NCI-H82 treated with DMSO at 0.1 percent for 48 hours (cell line): ENCODE data around the gene C6orf120.
"Not testable (repeated sequence)": the region's sequence is repeated elsewhere in the genome, so short reads cannot be mapped to it uniquely, and the experiment has no call there.

Source experiments
- DNase-seq: peaks from one replicate; lab custom pipeline; 2025; ENCODE audit not compliant: unreplicated experiment; lab: John Stamatoyannopoulos, UW

C6orf120 gene

DNA sequence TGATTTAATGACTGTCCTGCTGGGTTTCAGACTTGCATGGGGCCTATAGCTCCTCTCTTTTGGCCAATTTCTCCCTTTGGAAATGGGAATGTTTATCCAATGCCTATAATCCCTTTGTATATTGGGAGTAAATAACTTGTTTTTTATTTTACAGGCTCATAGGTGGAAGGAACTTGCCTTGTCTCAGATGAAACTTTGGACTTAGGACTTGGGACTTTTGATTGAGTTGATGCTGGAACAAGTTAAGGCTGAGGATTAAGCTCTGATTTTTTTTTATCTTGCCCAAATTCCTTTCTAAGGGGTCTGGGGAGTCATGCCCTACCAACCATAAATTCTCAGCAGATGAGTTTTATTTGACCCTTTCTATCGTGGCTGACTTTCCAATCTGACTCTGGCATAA is 23.6 kb upstream of the C6orf120 start:
- DNase-seq, result no peak

DNA sequence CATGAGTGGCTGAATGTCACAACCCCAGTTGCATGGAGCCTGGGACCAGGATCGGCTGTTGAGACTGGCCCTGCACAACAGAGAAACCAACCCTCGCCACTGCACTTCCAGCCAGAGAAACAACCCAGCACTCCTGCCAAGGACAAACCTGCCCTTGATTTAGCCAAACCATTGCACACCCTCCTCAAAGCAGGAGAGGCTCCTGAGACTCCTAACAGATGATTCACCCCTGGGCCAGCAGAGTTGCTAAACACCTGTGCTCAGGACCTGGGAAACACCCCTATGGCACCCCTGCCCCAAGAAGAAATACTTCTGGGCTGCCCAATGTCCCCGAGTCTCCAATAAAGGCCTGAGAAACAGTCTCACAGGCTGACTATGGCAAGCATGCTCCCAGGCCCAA is 17.9 kb upstream of the C6orf120 start:
- DNase-seq, result no peak

DNA sequence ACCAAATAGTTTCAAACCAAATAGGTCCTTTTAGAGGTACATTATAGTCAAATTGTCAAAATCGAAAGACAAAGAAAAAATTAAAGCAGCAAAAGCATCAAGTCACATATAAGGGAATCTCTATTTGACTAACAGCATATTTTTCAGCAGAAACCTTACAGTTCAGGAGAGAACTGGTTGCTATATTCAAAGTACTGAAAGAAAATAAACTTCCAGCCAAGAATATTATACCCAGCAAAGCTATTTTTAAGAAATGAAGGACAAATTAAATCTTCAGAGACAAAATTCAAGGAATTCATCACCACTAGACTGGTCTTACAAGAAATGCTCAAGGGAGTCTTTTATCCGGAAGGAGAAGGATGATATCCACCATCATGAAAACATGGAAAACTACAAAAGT is 16.1 kb upstream of the C6orf120 start:
- no peak for DNase-seq

- no peak for DNase-seq
Observed at GRCh38 chr6:169689287-169689686, 12.6 kb upstream of the C6orf120 start.

- no peak for DNase-seq
Observed at GRCh38 chr6:169691260-169691659, 10.7 kb upstream of the C6orf120 start.

DNA sequence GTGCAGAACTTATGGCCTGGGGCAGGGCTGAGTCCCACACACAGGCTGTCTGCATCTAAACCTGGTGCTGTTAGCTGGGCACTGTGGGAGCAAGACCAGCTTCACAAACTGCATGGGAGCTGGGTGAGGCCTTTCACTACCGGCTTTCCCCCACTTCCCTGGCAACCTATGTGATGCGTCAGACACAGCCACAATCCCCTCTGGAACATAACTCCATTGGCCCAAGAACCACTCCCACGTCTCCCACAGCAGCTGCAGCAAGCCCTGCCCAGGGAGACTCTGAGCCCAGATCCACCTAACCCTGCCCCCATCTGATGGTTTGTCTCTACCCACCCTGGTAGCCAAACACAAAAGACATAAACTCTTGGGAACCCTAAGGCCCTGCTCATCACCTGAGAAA is 9.4 kb upstream of the C6orf120 start:
- DNase-seq, result no peak

- DNase-seq, result no peak
Observed at GRCh38 chr6:169695131-169695530, 6.8 kb upstream of the C6orf120 start.

- DNase-seq, result not testable (repeated sequence)
Observed at GRCh38 chr6:169697115-169697514, 4.8 kb upstream of the C6orf120 start.

- no peak for DNase-seq
Observed at GRCh38 chr6:169700296-169700695, 1.6 kb upstream of the C6orf120 start.

DNA sequence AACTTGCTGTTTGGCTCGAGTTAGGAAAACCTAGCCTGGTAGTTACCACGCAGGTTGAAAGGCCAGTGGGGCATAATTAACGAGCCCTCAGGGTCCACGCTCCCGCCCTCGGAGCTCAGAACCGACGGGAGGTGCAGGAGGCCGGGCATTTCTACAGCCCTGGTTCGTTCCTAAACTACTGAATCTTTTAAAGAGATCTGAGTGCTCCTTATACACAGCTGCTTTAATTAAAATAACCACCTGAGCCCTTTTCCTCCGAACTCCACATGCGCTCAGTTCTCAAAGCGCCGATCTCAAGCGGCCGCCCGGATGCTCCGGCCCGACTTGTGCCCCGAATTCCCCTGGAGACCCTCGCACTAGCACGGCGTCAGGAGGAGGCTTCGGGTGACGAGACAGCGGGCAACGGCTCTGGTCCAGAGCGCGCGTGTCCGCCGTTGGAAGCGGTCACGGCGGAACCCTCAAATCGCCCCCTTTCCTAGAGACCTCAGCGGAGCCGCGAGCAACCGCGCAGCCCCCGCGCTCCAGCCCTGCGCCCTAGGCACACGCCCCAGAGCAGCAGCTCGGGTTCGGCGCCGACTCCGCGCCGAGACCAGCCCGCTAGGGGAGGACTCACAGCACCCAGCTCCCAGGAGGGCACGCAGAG is 494 bp upstream of the C6orf120 start:
- DNase-seq, result no peak

- DNase-seq, result no peak
Observed at GRCh38 chr6:169702840-169703246, 917 bp downstream of the C6orf120 start.

GRCh38 chr6:169707772-169708171 is 5.8 kb downstream of the C6orf120 start:
- no peak for DNase-seq

DNA sequence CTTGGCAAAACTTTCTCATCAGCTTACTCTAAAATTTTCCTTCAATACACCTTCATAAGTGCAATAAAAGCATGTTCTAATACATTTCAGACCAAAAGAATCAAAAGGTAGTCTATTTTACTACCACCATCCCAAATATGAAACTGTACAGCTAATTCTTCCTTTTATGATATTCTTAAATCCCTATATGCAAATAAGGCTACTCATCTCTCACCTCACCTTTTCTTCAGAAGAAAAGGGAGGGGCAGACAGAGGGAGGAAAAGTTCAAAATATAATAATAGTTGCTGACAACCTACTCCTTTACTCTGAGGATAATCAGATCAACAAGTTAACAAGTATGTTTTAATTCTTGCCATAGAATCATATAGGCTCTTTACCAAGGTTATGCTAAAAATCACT is 7.4 kb downstream of the C6orf120 start:
- DNase-seq, result no peak

DNA sequence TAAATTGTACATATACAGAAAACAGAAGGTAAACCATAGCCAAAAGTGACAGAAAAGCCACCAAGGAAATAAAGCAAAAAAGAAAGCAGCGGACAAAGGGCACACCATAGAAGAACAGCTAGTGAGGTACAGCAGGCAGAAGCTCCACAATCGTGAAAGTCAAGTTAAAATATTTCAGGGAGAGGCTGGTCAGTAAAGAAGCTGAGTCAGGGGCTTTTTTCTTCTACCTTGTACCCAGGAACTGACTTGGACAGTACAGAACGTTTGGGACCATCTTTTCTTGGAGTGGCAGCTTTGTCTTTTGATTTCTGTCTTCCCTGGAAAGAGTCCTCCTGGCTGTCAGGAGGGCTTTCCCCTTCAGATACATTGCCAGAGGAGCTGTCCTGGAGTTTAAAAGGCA is 8.1 kb downstream of the C6orf120 start:
- DNase-seq, result no peak

DNA sequence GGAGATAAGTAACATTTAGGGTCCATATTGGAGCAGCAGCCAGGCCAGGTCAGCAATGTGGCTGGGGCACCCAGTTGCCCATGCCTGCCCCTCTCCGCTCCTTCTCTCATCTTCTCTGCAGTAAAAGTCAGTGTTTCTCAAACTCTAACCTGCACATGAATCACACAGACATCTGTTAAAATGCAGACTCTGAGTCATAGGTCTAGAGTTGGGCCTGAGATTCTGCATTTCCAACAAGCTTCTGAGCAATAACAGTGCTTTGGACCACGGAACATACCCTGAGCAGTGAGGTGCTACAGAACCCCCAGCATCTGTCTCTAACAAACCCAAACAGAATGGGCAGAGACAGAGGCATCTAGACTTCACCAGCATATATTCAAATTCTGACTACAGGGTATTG is 12.3 kb downstream of the C6orf120 start:
- DNase-seq, result no peak

DNA sequence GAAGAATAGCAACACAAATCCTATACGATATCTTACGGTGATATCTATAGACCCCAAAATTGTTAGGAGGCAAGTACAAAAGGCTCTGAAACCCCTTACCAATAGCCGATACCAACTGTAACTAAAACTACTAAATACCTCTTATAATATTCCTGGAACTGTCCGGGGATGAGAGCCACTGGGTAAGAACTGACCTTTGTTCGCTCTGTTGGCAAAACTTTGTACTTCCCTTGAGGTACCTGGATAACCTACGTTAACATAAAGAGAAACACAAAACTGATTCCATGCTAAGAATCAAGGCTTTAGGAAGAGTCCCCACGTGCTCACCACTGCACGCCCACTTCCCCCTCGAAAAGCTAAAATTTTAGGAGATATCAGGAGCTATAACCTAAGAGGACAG is 12.7 kb downstream of the C6orf120 start:
- DNase-seq, result no peak

- no peak for DNase-seq
Observed at GRCh38 chr6:169719117-169719516, 17.2 kb downstream of the C6orf120 start.

GRCh38 chr6:169720207-169720855 is 18.4 kb downstream of the C6orf120 start:
- no peak for DNase-seq

DNA sequence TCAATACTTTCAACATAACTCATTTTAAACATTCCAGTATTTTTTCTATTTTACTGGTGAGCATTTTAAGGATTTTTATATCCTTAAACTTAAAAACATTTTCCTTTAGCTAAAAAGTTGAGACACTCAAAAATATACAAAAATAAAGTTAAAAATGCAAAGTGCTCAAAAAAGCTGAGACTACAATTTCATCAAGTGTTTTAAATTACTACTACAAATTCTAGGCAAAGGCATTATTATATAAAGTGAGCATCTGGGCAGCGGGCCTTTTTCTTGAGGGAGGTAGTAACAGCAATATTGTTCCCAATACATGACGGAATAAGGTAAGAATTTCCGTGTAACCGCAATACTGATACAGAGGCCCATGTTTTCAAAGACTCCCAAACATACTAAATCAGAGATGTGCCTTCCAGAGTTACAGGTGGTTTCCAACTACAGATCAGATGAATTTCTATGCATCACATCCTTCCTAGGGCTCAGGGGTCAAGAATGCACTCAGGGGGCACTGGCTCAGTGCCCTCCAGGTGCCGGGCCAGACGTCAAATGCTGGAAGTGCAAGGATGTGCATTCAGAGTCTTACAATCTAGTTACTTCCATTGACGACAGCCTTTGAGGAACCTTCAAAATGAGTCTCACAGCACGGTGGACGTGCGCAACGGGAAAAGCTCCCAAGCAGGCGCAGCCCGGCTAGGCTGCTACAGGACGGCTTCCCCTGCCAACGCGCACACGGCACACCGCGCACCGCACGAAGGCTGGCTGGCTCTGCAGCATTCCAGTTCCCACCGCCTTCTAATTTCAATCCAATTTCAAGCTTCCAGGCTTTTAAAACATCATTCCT is 20.7 kb downstream of the C6orf120 start:
- DNase-seq, result no peak

DNA sequence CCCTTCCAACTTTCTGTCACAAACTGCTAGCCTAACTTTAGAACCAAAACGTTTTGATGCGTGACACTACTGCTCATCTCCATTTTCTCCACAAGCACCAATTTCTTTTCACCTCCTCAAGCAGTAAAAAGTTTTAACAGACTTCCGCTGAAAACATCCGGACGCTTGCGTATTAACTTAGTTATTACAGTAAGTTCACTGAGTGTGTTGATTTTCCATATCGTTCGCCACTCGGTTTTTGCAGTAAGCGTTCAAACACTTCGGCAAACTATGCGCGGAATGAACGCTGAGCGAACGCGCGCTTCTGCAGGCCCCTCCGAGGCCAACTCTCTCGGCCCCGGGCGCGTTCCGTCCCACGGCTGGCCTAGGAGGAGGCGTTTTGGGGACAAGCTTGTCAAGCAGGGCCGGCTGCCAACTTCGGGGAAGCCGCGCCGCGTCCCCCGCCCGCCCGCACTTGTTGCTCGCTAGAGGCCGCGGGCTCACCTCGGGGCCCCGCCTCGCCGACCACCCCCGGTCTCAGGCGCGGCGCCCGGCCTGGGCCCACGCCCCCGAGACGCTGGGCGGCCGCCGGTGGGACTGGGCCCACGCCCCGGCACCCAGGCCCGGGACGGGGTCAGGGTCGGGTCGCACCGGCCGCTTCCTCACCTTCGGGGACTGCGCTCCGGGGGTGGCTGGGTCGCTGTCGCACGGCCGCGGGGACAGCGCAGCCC is 21.4 kb downstream of the C6orf120 start:
- no peak for DNase-seq

DNA sequence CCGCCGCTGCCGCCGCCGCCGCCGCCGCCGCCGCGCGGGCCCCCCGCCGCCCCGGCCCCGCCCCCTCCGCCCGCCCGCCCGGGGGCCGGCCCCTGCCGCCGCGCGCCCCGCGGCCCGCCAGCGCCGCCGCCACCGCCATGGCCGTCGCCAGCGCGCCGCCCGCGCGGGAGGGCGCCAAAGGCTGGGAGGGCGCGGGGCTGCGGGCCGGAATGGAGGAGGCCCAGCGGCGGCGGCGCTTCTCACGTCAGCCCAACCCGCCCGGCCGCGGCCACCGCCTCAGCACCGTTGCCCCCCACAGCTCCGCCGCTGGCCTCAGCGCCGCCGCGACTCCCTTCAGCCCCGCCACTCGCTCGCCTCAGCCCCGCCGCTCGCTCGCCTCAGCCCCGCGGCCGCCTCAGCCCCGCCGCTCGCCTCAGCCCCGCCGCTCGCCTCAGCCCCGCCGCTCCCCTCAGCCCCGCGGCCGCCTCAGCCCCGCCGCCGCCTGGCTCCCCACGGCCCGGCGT is 22.1 kb downstream of the C6orf120 start:
- DNase-seq, result no peak
